HEK293T (cell line): ENCODE results near the gene SLC1A5.
"Not testable (repeated sequence)": the region's sequence is repeated elsewhere in the genome, so short reads cannot be mapped to it uniquely, and the experiment has no call there.

ENCODE experiments used
- CTCF ChIA-PET: fragments of 350-600 bp; formaldehyde crosslinking; extraction: SDS; loops from one replicate; lab custom pipeline; 2021; ENCODE audit warnings: antibody characterized with exemption, inconsistent platforms; lab: Yijun Ruan, JAX
- POLR2A ChIA-PET: fragments of 350-600 bp; formaldehyde crosslinking; extraction: SDS; loops from one replicate; lab custom pipeline; 2020; ENCODE audit warnings: antibody characterized with exemption, inconsistent platforms; lab: Yijun Ruan, JAX
- DNase-seq: peaks from one replicate; pipeline ENCODE4 v3.0.0; 2012; ENCODE audit warnings: mixed read lengths; ENCODE audit errors: extremely low spot score
- ARNT ChIP-seq: fragments of 450-650 bp; IDR thresholded peaks from 2 replicates; pipeline ENCODE4 v1.6.1; 2017; ENCODE audit warnings: mild to moderate bottlenecking
- BHLHE40 ChIP-seq: fragments of 450-650 bp; IDR thresholded peaks from 2 replicates; pipeline ENCODE4 v1.6.1; 2016; ENCODE audit warnings: mild to moderate bottlenecking, moderate library complexity, borderline replicate concordance
- CTBP1 ChIP-seq: fragments of 450-650 bp; IDR thresholded peaks from 2 replicates; pipeline ENCODE4 v1.6.1; 2016; ENCODE audit warnings: borderline replicate concordance
- ELF4 ChIP-seq: fragments of 450-650 bp; IDR thresholded peaks from 2 replicates; pipeline ENCODE4 v1.6.1; 2017; ENCODE audit warnings: antibody characterized with exemption
- FOXA1 ChIP-seq: fragments of 450-650 bp; IDR thresholded peaks from 2 replicates; pipeline ENCODE4 v1.6.1; 2016; ENCODE audit warnings: mild to moderate bottlenecking
- FOXK2 ChIP-seq: fragments of 450-650 bp; IDR thresholded peaks from 2 replicates; pipeline ENCODE4 v1.6.1; 2016; ENCODE audit warnings: mild to moderate bottlenecking
- FOXM1 ChIP-seq: fragments of 450-650 bp; IDR thresholded peaks from 2 replicates; pipeline ENCODE4 v1.6.1; 2017; ENCODE audit warnings: mild to moderate bottlenecking, borderline replicate concordance
- HDGF ChIP-seq: fragments of 450-650 bp; IDR thresholded peaks from 2 replicates; pipeline ENCODE4 v1.6.1; 2017; ENCODE audit warnings: antibody characterized with exemption, borderline replicate concordance
- L3MBTL2 ChIP-seq: fragments of 450-650 bp; conservative IDR thresholded peaks from 2 replicates; pipeline ENCODE4 v1.6.1; 2016; ENCODE audit warnings: mild to moderate bottlenecking
- LEF1 ChIP-seq: fragments of 450-650 bp; IDR thresholded peaks from 2 replicates; pipeline ENCODE4 v1.6.1; 2017; ENCODE audit warnings: mild to moderate bottlenecking, borderline replicate concordance
- NFRKB ChIP-seq: fragments of 450-650 bp; IDR thresholded peaks from 2 replicates; pipeline ENCODE4 v1.6.1; 2016; ENCODE audit warnings: mild to moderate bottlenecking, moderate library complexity
- PKNOX1 ChIP-seq: fragments of 450-650 bp; IDR thresholded peaks from 2 replicates; pipeline ENCODE4 v1.6.1; 2016
- SP1 ChIP-seq: fragments of 450-650 bp; IDR thresholded peaks from 2 replicates; pipeline ENCODE4 v1.6.1; 2017
- SUZ12 ChIP-seq: fragments of 450-650 bp; IDR thresholded peaks from 2 replicates; pipeline ENCODE4 v1.6.1; 2016; ENCODE audit warnings: mild to moderate bottlenecking
- TARDBP ChIP-seq: fragments of 450-650 bp; IDR thresholded peaks from 2 replicates; pipeline ENCODE4 v1.6.1; 2016
- ZNF384 ChIP-seq: fragments of 450-650 bp; IDR thresholded peaks from 2 replicates; pipeline ENCODE4 v1.6.1; 2016

Gene SLC1A5

GRCh38 chr19:46825731-46826055, 37.3 kb upstream of the SLC1A5 start:
- POLR2A ChIA-PET, result no interaction called here
- no peak for TF ChIP-seq ZNF384
- CTCF ChIA-PET, result no interaction called here
- no peak for DNase-seq

- ChIA-PET POLR2A (interaction anchor here (1.3 kb wide), 1 partner anchor 37 kb away, joined by 4 read pairs; the partner anchor contains the start of gene SLC1A5), CTCF (no interaction called here)
- no peak for DNase-seq
- TF ChIP-seq SP1, result no peak
- no peak for TF ChIP-seq SUZ12
- no peak for TF ChIP-seq PKNOX1
- TF ChIP-seq FOXA1, result no peak
- no peak for TF ChIP-seq FOXM1
- no peak for TF ChIP-seq NFRKB
Observed at GRCh38 chr19:46824890-46825730, 36.7 kb upstream of the SLC1A5 start.

- TF ChIP-seq PKNOX1, result no peak
- TF ChIP-seq BHLHE40, result no peak
- TF ChIP-seq CTBP1, result no peak
- no peak for TF ChIP-seq LEF1
- no peak for TF ChIP-seq ELF4
- no peak for TF ChIP-seq FOXA1
- no peak for TF ChIP-seq FOXM1
- TF ChIP-seq ARNT, result no peak
- TF ChIP-seq FOXK2, result no peak
- TF ChIP-seq L3MBTL2, result no peak
- TF ChIP-seq NFRKB, result no peak
- TF ChIP-seq ZNF384, result no peak
- no peak for TF ChIP-seq TARDBP
- no peak for TF ChIP-seq SUZ12
- no peak for TF ChIP-seq HDGF
- CTCF ChIA-PET, result interaction anchor here (0.7 to 1.1 kb wide), 3 partner anchors 18 to 57 kb away, joined by 3 to 4 read pairs (median 3); no protein-coding TSS in a partner anchor
- POLR2A ChIA-PET, result interaction anchor here (5.8 kb wide), 1 partner anchor 35 kb away, joined by 35 read pairs; the partner anchor contains the start of gene SLC1A5
- no peak for DNase-seq
Observed at GRCh38 chr19:46823049-46823448, 34.7 kb upstream of the SLC1A5 start.

- ChIA-PET POLR2A (interaction anchor here (5.8 kb wide), 1 partner anchor 35 kb away, joined by 35 read pairs; the partner anchor contains the start of gene SLC1A5), CTCF (interaction anchor here (0.6 to 1.1 kb wide), 2 partner anchors 17 to 1697 kb away, joined by 3 to 4 read pairs; no protein-coding TSS in a partner anchor)
- not testable (repeated sequence) for DNase-seq
Observed at GRCh38 chr19:46822410-46822787, 34.0 kb upstream of the SLC1A5 start.

- CTCF ChIA-PET, result interaction anchor here (0.6 to 1.1 kb wide), 2 partner anchors 17 to 1698 kb away, joined by 3 to 4 read pairs; no protein-coding TSS in a partner anchor
- TF ChIP-seq SP1, result no peak
- TF ChIP-seq ZNF384, result no peak
- TF ChIP-seq ARNT, result no peak
- TF ChIP-seq FOXA1, result no peak
- no peak for TF ChIP-seq LEF1
- no peak for TF ChIP-seq L3MBTL2
- no peak for TF ChIP-seq FOXK2
- TF ChIP-seq NFRKB, result no peak
- TF ChIP-seq CTBP1, result no peak
- no peak for TF ChIP-seq TARDBP
- no peak for TF ChIP-seq BHLHE40
- no peak for TF ChIP-seq ELF4
- TF ChIP-seq FOXM1, result no peak
- TF ChIP-seq HDGF, result no peak
- TF ChIP-seq SUZ12, result no peak
- TF ChIP-seq PKNOX1, result no peak
- no peak for DNase-seq
- POLR2A ChIA-PET, result interaction anchor here (0.8 to 5.8 kb wide), 2 partner anchors 34 to 37 kb away, joined by 3 to 35 read pairs; partner anchors contain the start of gene SLC1A5
Observed at GRCh38 chr19:46821512-46822409, 33.4 kb upstream of the SLC1A5 start.

GRCh38 chr19:46818812-46819211, 30.4 kb upstream of the SLC1A5 start:
- DNase-seq, result no peak
- ChIA-PET POLR2A (interaction anchor here (5.8 kb wide), 1 partner anchor 31 kb away, joined by 35 read pairs; the partner anchor contains the start of gene SLC1A5), CTCF (no interaction called here)
- TF ChIP-seq FOXK2, result no peak
- no peak for TF ChIP-seq LEF1
- TF ChIP-seq ARNT, result no peak
- TF ChIP-seq NFRKB, result no peak
- TF ChIP-seq L3MBTL2, result no peak
- TF ChIP-seq BHLHE40, result no peak
